NCI-H2081 (cell line): Measurements from ENCODE around the gene ZG16.
"Not testable (repeated sequence)": the region's sequence is repeated elsewhere in the genome, so short reads cannot be mapped to it uniquely, and the experiment has no call there.

Experiments used
- DNase-seq, 2 experiments: peaks; one replicate each; lab custom pipeline; 2025; lab: John Stamatoyannopoulos, UW

Gene ZG16

GRCh38 chr16:29748760-29749149, 29.3 kb upstream of the ZG16 start:
- DNase-seq: not testable (repeated sequence)

- no peak for DNase-seq
These were observed 24.5 kb upstream of the ZG16 start for GRCh38 chr16:29753516-29753915.

- no peak for DNase-seq
These were observed 21.4 kb upstream of the ZG16 start for GRCh38 chr16:29756654-29757053.

GRCh38 chr16:29757086-29757485, 21.0 kb upstream of the ZG16 start:
- not testable (repeated sequence) for DNase-seq

GRCh38 chr16:29757950-29758466, 20.0 kb upstream of the ZG16 start:
- no peak for DNase-seq

GRCh38 chr16:29760567-29761279, 17.3 kb upstream of the ZG16 start:
- no peak for DNase-seq

- DNase-seq: not testable (repeated sequence)
These were observed 16.8 kb upstream of the ZG16 start for GRCh38 chr16:29761280-29761651.

- DNase-seq: no peak
These were observed 16.2 kb upstream of the ZG16 start for GRCh38 chr16:29761882-29762281.

GRCh38 chr16:29763326-29763725, 14.7 kb upstream of the ZG16 start:
- DNase-seq: no peak

- peak; percentile 4 to 39 for DNase-seq
These were observed 12.7 kb upstream of the ZG16 start for GRCh38 chr16:29765167-29766032.

GRCh38 chr16:29766571-29766970, 11.5 kb upstream of the ZG16 start:
- no peak for DNase-seq

GRCh38 chr16:29767062-29767461, 11.0 kb upstream of the ZG16 start:
- no peak for DNase-seq

- no peak for DNase-seq
These were observed 8.5 kb upstream of the ZG16 start for GRCh38 chr16:29769507-29769906.

- DNase-seq: peak; percentile 13 to 55
These were observed 7.7 kb upstream of the ZG16 start for GRCh38 chr16:29770250-29770929.

GRCh38 chr16:29772330-29772729, 5.7 kb upstream of the ZG16 start:
- not testable (repeated sequence) for DNase-seq

GRCh38 chr16:29774730-29775129, 3.3 kb upstream of the ZG16 start:
- DNase-seq: no peak

GRCh38 chr16:29775742-29776408, 2.2 kb upstream of the ZG16 start:
- no peak for DNase-seq

- DNase-seq: no peak
These were observed 1.4 kb downstream of the ZG16 start for GRCh38 chr16:29779474-29779873.

- DNase-seq: not testable (repeated sequence)
These were observed 5.3 kb downstream of the ZG16 start for GRCh38 chr16:29783094-29783953.

- DNase-seq: no peak
These were observed 6.1 kb downstream of the ZG16 start for GRCh38 chr16:29784157-29784556.

GRCh38 chr16:29784901-29785500, 6.9 kb downstream of the ZG16 start:
- DNase-seq: no peak
